Osteoblast (primary cell): ENCODE data around the gene ARMC6. TPM values are rescaled to one million over a fixed set of nuclear protein-coding genes. Genes with fewer than 3 reads are reported as not detected.

ENCODE experiments used
- DNase-seq: peaks from one replicate; pipeline ENCODE4 v3.0.0; 2011; ENCODE audit warnings: low spot score, mixed read lengths; ENCODE audit not compliant: insufficient read length; ENCODE audit errors: missing footprints
- H2AFZ ChIP-seq: 2 replicates; pipeline ENCODE4 v1.6.0; 2011; ENCODE audit warnings: mild to moderate bottlenecking, low read length
- H3K27ac ChIP-seq: 2 replicates; pipeline ENCODE4 v1.5.1; 2011; ENCODE audit warnings: mild to moderate bottlenecking, low read depth, low read length, moderate library complexity
- H3K27me3 ChIP-seq: 2 replicates; pipeline ENCODE4 v1.6.0; 2012; ENCODE audit warnings: mild to moderate bottlenecking, control low read depth, inconsistent platforms, low read length, moderate library complexity; ENCODE audit not compliant: insufficient read depth
- H3K36me3 ChIP-seq: 2 replicates; pipeline ENCODE4 v1.5.1; 2011; ENCODE audit warnings: mild to moderate bottlenecking, low read length, control low read depth, moderate library complexity; ENCODE audit not compliant: insufficient read depth
- H3K4me1 ChIP-seq: 2 replicates; pipeline ENCODE4 v1.5.1; 2011; ENCODE audit warnings: mild to moderate bottlenecking, low read length, control low read depth, moderate library complexity; ENCODE audit not compliant: insufficient read depth
- H3K4me2 ChIP-seq: 2 replicates; pipeline ENCODE4 v1.6.0; 2011; ENCODE audit warnings: mild to moderate bottlenecking, low read length; ENCODE audit not compliant: insufficient read depth
- H3K4me3 ChIP-seq: fragments of 200-600 bp; sonication (generic); 3 replicates; pipeline ENCODE4 v1.5.1; 2012; ENCODE audit warnings: mild to moderate bottlenecking, low read length, inconsistent platforms; ENCODE audit not compliant: insufficient read depth
- H3K79me2 ChIP-seq: 2 replicates; pipeline ENCODE4 v1.6.0; 2012; ENCODE audit warnings: mild to moderate bottlenecking, low read length, control low read depth, inconsistent platforms; ENCODE audit not compliant: insufficient read depth
- H3K9me3 ChIP-seq: 2 replicates; pipeline ENCODE4 v1.5.1; 2011; ENCODE audit warnings: low read depth, low read length, control low read depth
- H4K20me1 ChIP-seq: 2 replicates; pipeline ENCODE4 v1.6.0; 2012; ENCODE audit warnings: mild to moderate bottlenecking, low read length, control low read depth; ENCODE audit not compliant: insufficient read depth
- total RNA-seq: library from RNA; depleted of rRNA; stranded (reverse); fragments of >200 nt; gene quantifications from 2 replicates; pipeline ENCODE4 v1.2.3, GENCODE V29; 2012
- TF ChIP-seq, protein P1 (sequence below): IDR thresholded peaks from 2 replicates; pipeline ENCODE4 v1.5.1; 2011; ENCODE audit warnings: mild to moderate bottlenecking, low read depth, low read length, moderate library complexity; ENCODE audit errors: extremely low read depth

ARMC6 gene
- total RNA-seq, 1 donor: 38.4 TPM

DNA sequence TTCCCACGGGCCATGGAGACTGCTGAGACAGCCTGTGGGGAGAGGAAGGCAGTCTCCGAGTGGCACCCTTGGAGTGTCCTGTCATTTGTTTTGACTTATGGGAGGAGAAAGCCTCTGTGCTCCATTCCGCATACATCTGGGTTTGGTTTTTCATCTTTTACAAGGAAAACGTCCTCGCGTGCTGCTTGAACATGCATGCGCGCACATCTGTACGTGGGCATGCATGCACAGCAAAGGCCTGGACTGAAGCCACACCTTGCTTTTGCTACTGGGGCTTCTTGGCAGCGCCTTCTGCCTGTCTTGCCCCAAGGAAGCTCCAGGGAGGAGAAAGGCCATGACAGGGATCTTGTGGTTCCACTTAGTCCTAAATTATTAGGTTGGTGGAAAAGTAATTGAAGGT, 44.1 kb upstream of the ARMC6 start:
- no peak overlapping the region for H3K27ac ChIP-seq
- H3K27me3 ChIP-seq: peaks cover 1% of the 10 kb centered on the region
- peak; percentile 61 for DNase-seq
- no peak overlapping the region for H2AFZ ChIP-seq
- peaks cover 27% of the 10 kb centered on the region for H3K36me3 ChIP-seq
- H3K9me3 ChIP-seq: no peaks in the 10 kb centered on the region
- no peaks in the 10 kb centered on the region for H3K79me2 ChIP-seq
- TF ChIP-seq, protein P1, sequence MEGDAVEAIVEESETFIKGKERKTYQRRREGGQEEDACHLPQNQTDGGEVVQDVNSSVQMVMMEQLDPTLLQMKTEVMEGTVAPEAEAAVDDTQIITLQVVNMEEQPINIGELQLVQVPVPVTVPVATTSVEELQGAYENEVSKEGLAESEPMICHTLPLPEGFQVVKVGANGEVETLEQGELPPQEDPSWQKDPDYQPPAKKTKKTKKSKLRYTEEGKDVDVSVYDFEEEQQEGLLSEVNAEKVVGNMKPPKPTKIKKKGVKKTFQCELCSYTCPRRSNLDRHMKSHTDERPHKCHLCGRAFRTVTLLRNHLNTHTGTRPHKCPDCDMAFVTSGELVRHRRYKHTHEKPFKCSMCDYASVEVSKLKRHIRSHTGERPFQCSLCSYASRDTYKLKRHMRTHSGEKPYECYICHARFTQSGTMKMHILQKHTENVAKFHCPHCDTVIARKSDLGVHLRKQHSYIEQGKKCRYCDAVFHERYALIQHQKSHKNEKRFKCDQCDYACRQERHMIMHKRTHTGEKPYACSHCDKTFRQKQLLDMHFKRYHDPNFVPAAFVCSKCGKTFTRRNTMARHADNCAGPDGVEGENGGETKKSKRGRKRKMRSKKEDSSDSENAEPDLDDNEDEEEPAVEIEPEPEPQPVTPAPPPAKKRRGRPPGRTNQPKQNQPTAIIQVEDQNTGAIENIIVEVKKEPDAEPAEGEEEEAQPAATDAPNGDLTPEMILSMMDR: no peak
- H3K4me3 ChIP-seq: no peak overlapping the region
- no peaks in the 10 kb centered on the region for H4K20me1 ChIP-seq
- no peaks in the 10 kb centered on the region for H3K4me1 ChIP-seq
- H3K4me2 ChIP-seq: no peak overlapping the region

DNA sequence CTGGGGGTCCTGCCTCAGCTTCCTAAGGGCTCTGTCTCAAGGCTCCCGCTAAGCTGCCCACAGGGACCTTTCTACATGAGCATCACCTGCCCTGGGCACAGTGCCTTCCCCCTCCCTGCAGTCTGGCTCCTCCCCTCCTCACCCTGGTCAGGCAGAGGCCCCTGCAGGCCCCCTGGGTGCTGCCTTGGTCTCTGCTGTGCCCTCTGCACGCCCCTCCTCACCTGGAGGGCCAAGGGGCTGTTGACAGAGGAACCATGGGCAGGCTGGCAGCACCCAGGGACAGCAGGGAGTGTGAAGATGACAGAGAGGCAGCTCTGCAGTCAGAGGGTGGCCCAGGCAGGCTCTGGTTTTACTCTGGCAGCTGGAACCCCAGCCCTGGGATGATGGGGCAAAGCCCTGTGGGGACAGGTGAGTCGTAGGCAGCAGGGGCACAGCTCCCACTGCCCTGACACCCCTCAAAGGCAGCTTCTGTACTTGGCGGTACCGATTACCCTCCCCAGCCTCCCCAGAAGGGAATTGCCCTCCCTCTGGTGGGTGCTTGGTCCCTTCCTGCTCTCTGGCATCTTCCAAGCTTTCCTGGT, 43.2 kb upstream of the ARMC6 start:
- Histone ChIP-seq H3K79me2 (no peaks in the 10 kb centered on the region), H3K27ac (no peak overlapping the region), H3K9me3 (no peaks in the 10 kb centered on the region), H3K36me3 (peaks cover 33% of the 10 kb centered on the region), H3K4me3 (no peak overlapping the region), H3K4me1 (no peaks in the 10 kb centered on the region), H3K27me3 (no peaks in the 10 kb centered on the region), H4K20me1 (peaks cover 4% of the 10 kb centered on the region), H3K4me2 (no peak overlapping the region), H2AFZ (no peak overlapping the region)
- TF ChIP-seq, protein P1: no peak
- peak; percentile 55 for DNase-seq

- Histone ChIP-seq H3K4me1 (peaks cover 5% of the 10 kb centered on the region), H3K4me2 (no peak overlapping the region), H2AFZ (no peak overlapping the region), H3K27ac (no peak overlapping the region), H3K4me3 (no peak overlapping the region), H3K36me3 (peaks cover 33% of the 10 kb centered on the region), H4K20me1 (peaks cover 9% of the 10 kb centered on the region), H3K27me3 (no peaks in the 10 kb centered on the region), H3K79me2 (no peaks in the 10 kb centered on the region), H3K9me3 (no peaks in the 10 kb centered on the region)
- TF ChIP-seq, protein P1: no peak
- peak; percentile 50 for DNase-seq
These were observed 42.4 kb upstream of the ARMC6 start for GRCh38 chr19:18991006-18991405.

DNA sequence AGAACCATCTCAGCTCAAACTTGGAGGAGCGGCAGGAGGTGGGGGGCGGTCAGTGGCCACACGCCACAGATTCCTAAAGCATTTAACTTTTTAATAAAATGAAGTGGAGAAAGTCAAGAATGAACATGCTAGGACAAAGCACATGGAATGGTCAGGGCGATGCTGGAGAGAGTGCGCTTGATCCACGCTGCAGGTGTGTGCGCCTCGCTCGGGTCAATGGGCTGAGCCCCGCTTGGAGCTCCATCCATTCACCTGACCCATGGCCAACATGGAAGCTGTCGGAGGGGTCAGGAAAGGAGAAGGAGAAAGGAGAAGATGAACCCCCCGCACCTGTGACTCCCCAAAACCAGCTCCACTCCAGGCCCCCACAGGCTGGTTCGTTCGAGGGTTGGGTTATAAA, 41.9 kb upstream of the ARMC6 start:
- peaks cover 9% of the 10 kb centered on the region for H4K20me1 ChIP-seq
- H3K27me3 ChIP-seq: no peaks in the 10 kb centered on the region
- H3K9me3 ChIP-seq: no peaks in the 10 kb centered on the region
- H3K4me3 ChIP-seq: no peak overlapping the region
- H2AFZ ChIP-seq: no peak overlapping the region
- no peak overlapping the region for H3K27ac ChIP-seq
- peak; percentile 48 for DNase-seq
- H3K4me1 ChIP-seq: peaks cover 8% of the 10 kb centered on the region
- peaks cover 36% of the 10 kb centered on the region for H3K36me3 ChIP-seq
- no peak overlapping the region for H3K4me2 ChIP-seq
- TF ChIP-seq, protein P1: no peak
- no peaks in the 10 kb centered on the region for H3K79me2 ChIP-seq
